ENCODE data around the gene KRT1.

DNA sequence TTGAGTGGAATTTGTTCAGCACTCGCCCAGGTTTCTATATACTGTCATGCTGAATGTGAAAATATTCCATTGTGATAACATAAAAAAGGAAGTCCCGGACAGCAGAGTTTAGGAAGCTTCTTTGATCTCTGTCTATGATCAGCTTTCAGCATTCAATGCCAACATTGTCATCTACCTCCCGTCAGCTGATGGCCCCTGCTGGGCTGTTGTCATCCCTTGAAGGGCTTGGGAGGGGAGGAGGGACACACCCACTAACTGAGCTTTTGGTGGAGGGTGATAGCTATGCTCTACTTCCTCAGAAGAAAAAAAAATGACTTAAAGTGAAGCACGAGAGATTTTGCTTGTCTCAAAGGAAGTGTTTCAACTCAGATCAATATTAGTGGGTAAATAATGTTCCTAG, 27.8 kb upstream of the KRT1 start:
- TF ChIP-seq CTCF (IDR thresholded peaks at IDR 0.05) (no peak), POLR2A (IDR thresholded peaks at IDR 0.05) (no peak), EP300 (IDR thresholded peaks at IDR 0.05) (no peak)

Data from ovary (tissue), 3 donors.